ENCODE data around the gene NACC2. TPM values are rescaled to one million over a fixed set of nuclear protein-coding genes. Genes with fewer than 3 reads are reported as not detected.

NACC2 gene
- total and polyA plus RNA-seq, 2 experiments from 2014 or later, result 3.8 to 20.8 TPM

- TF ChIP-seq ZNF462 (CRISPR knock-in tag; IDR thresholded peaks at IDR 0.05) (no peak), NANOG (IDR thresholded peaks at IDR 0.05; ENCODE audit: borderline replicate concordance) (no peak), STAT1 (IDR thresholded peaks at IDR 0.05; ENCODE audit: unreplicated experiment) (no peak)
Observed at GRCh38 chr9:136052991-136053756, 41.9 kb downstream of the NACC2 start (continued).

GRCh38 chr9:136052472-136052880 lies 42.6 kb downstream of the NACC2 start:
- ATAC-seq, result peak; percentile 11
- DNase-seq (ENCODE audit: low spot score), result peak; percentile 62
- no peaks in the 10 kb centered on the region for H3K36me3 Mint-ChIP-seq (ENCODE audit: low read depth)
- TF ChIP-seq STAT1 (IDR thresholded peaks at IDR 0.05; ENCODE audit: unreplicated experiment) (no peak), NANOG (IDR thresholded peaks at IDR 0.05; ENCODE audit: borderline replicate concordance) (no peak), JUNB (IDR thresholded peaks at IDR 0.05; ENCODE audit: unreplicated experiment) (no peak), EZH2phosphoT487 (IDR thresholded peaks at IDR 0.05; ENCODE audit: unreplicated experiment) (no peak), ZNF114 (CRISPR knock-in tag; IDR thresholded peaks at IDR 0.05) (no peak), ETS1 (IDR thresholded peaks at IDR 0.05) (no peak), CREB1 (CRISPR knock-in tag; IDR thresholded peaks at IDR 0.05; ENCODE audit: low read depth) (no peak), CTCF (conservative IDR thresholded peaks at IDR 0.05; ENCODE audit: low read depth in 2 of 2) (no peak)

More at GRCh38 chr9:136052472-136052880, 42.6 kb downstream of the NACC2 start:
- no peaks in the 10 kb centered on the region for H3K79me2 ChIP-seq (replicated peaks; ENCODE audit: insufficient read depth)
- no peaks in the 10 kb centered on the region for H3K36me3 ChIP-seq (ENCODE audit: insufficient read depth)
- Mint-ChIP-seq H3K4me3 (peak overlapping the region; percentile 75; the same call in 2 of the 3 replicates), H3K4me1 (peaks cover 37% of the 10 kb centered on the region), H3K9me3 (no peaks in the 10 kb centered on the region), H3K27ac (no peak overlapping the region), H3K27me3 (ENCODE audit: insufficient read depth, low read depth, poor library complexity) (peaks cover 9% of the 10 kb centered on the region)
- no peaks in the 10 kb centered on the region; the same call in 1 of the 2 replicates for H3K27me3 ChIP-seq (ENCODE audit: insufficient read depth)
- peak overlapping the region; percentile 92 for H3K4me2 ChIP-seq
- H4K20me1 ChIP-seq (replicated peaks; ENCODE audit: insufficient read depth), result no peaks in the 10 kb centered on the region
- peak overlapping the region; percentile 78 for H3K4me3 ChIP-seq
- H3K9me2 ChIP-seq (ENCODE audit: insufficient read depth), result no peaks in the 10 kb centered on the region
- peaks cover 28% of the 10 kb centered on the region for H3K4me1 ChIP-seq (ENCODE audit: insufficient read depth)
- H3F3A ChIP-seq (replicated peaks; ENCODE audit: low read depth), result peaks cover 15% of the 10 kb centered on the region; the same call in 1 of the 2 replicates
- H3K27ac ChIP-seq (ENCODE audit: low read depth), result peak overlapping the region; percentile 63; the same call in 1 of the 2 replicates
- H2AFZ ChIP-seq, result no peak overlapping the region
